HG03139 (cell line): ENCODE data around the gene IP6K1.
A peak's percentile ranks its signal among the peaks of the same experiment; 100 is the strongest.
"Not testable (repeated sequence)": the region's sequence is repeated elsewhere in the genome, so short reads cannot be mapped to it uniquely, and the experiment has no call there.

Source experiments
- ATAC-seq: cut with Tn5 transposase; IDR thresholded peaks from one replicate; pipeline ENCODE4 v1.9.1; 2021; ENCODE audit not compliant: unreplicated experiment

The IP6K1 gene

GRCh38 chr3:49690856-49691255 lies 95.5 kb downstream of the IP6K1 start:
- ATAC-seq = not testable (repeated sequence)

GRCh38 chr3:49689908-49690624 lies 96.3 kb downstream of the IP6K1 start:
- ATAC-seq = not testable (repeated sequence)

GRCh38 chr3:49689046-49689907 lies 97.1 kb downstream of the IP6K1 start, which contains the start of the genes MST1 and RNF123:
Gene MST1 (minus strand): TSS chr3:49689474. CDS start chr3:49688691, 783 bp downstream.
Gene RNF123 (plus strand): TSS chr3:49689557. CDS start chr3:49691166, 1,609 bp downstream.
- no peak for ATAC-seq

- not testable (repeated sequence) for ATAC-seq
Measured at GRCh38 chr3:49688338-49689045, 97.8 kb downstream of the IP6K1 start.

- not testable (repeated sequence) for ATAC-seq
Measured at GRCh38 chr3:49687424-49687795, 98.9 kb downstream of the IP6K1 start.

GRCh38 chr3:49686769-49687423 lies 99.4 kb downstream of the IP6K1 start:
- ATAC-seq = not testable (repeated sequence)

- ATAC-seq = not testable (repeated sequence)
Measured at GRCh38 chr3:49686346-49686745, 100.0 kb downstream of the IP6K1 start.

- not testable (repeated sequence) for ATAC-seq
Measured at GRCh38 chr3:49685846-49686245, 100.5 kb downstream of the IP6K1 start.

- not testable (repeated sequence) for ATAC-seq
Measured at GRCh38 chr3:49685103-49685502, 101.2 kb downstream of the IP6K1 start.

GRCh38 chr3:49684453-49684852 lies 101.9 kb downstream of the IP6K1 start:
- ATAC-seq = not testable (repeated sequence)

GRCh38 chr3:49683162-49683561 lies 103.2 kb downstream of the IP6K1 start:
- no peak for ATAC-seq

- no peak for ATAC-seq
Measured at GRCh38 chr3:49681543-49681942, 104.8 kb downstream of the IP6K1 start.

GRCh38 chr3:49681232-49681522 lies 105.2 kb downstream of the IP6K1 start:
- ATAC-seq = no peak

GRCh38 chr3:49680493-49681231 lies 105.7 kb downstream of the IP6K1 start:
- no peak for ATAC-seq

GRCh38 chr3:49675912-49676311 lies 110.4 kb downstream of the IP6K1 start:
- ATAC-seq = no peak

- peak; percentile 22 for ATAC-seq
Measured at GRCh38 chr3:49674497-49674983, 111.8 kb downstream of the IP6K1 start.
